Cardiac fibroblast (primary cell): Measurements from ENCODE around the gene TMEM37.
A peak's percentile ranks its signal among the peaks of the same experiment; 100 is the strongest.

Source experiments
- DNase-seq, 2 donors: peaks; one replicate each; pipeline versions ENCODE4 v3.0.0 to v3.0.0-alpha.2; 2010; ENCODE audit warnings: low read depth in 2 of 2
- H3K4me3 ChIP-seq, 2 donors: replicated peaks in 1 of 2; 1 replicate in 1 of 2; 2 replicates in 1 of 2; pipeline ENCODE4 v1.5.1; 2011; ENCODE audit warnings: low read depth in 2 of 2, low read length in 2 of 2, mild to moderate bottlenecking in 2 of 2, moderate library complexity in 1 of 2
- CTCF ChIP-seq: IDR thresholded peaks from one replicate; pipeline ENCODE4 v1.5.1; 2011; ENCODE audit warnings: low read depth, mild to moderate bottlenecking, low read length, inconsistent platforms

TMEM37 gene

GRCh38 chr2:119407430-119408220, 24.0 kb upstream of the TMEM37 start:
- peak; percentile 74 to 78 for DNase-seq
- TF ChIP-seq CTCF = peak; percentile 72
- no peak overlapping the region for H3K4me3 ChIP-seq

GRCh38 chr2:119408221-119408619, 23.4 kb upstream of the TMEM37 start:
- TF ChIP-seq CTCF = no peak
- no peak for DNase-seq
- no peak overlapping the region for H3K4me3 ChIP-seq

GRCh38 chr2:119409506-119409905, 22.1 kb upstream of the TMEM37 start:
- H3K4me3 ChIP-seq = no peak overlapping the region
- no peak for TF ChIP-seq CTCF
- no peak for DNase-seq

GRCh38 chr2:119414894-119415293, 16.8 kb upstream of the TMEM37 start:
- TF ChIP-seq CTCF = no peak
- no peak for DNase-seq
- H3K4me3 ChIP-seq = no peak overlapping the region

- DNase-seq = no peak
- no peak for TF ChIP-seq CTCF
- no peak overlapping the region for H3K4me3 ChIP-seq
Observed at GRCh38 chr2:119415630-119416029, 16.0 kb upstream of the TMEM37 start.

GRCh38 chr2:119416299-119416923, 15.2 kb upstream of the TMEM37 start:
- DNase-seq = no peak
- TF ChIP-seq CTCF = no peak

More at GRCh38 chr2:119416299-119416923, 15.2 kb upstream of the TMEM37 start:
- no peak overlapping the region for H3K4me3 ChIP-seq
